Endothelial cell (in vitro differentiated cells): Measurements from ENCODE around the gene PRDM5. TPM values are rescaled to one million over a fixed set of nuclear protein-coding genes. Genes with fewer than 3 reads are reported as not detected.
A peak's percentile ranks its signal among the peaks of the same experiment; 100 is the strongest.

Source experiments
- DNase-seq: peaks from one replicate; pipeline ENCODE4 v3.0.0; 2021; ENCODE audit warnings: low spot score
- H3K27ac Mint-ChIP-seq: one replicate; pipeline ENCODE4 v1.8.0; 2021; ENCODE audit warnings: mixed read lengths, inconsistent platforms; ENCODE audit not compliant: unreplicated experiment
- H3K27me3 Mint-ChIP-seq: one replicate; pipeline ENCODE4 v1.8.0; 2021; ENCODE audit warnings: mild to moderate bottlenecking, moderate library complexity, mixed read lengths, inconsistent platforms; ENCODE audit not compliant: unreplicated experiment
- H3K36me3 Mint-ChIP-seq: one replicate; pipeline ENCODE4 v1.8.0; 2021; ENCODE audit warnings: mild to moderate bottlenecking, low read depth, mixed read lengths, inconsistent platforms; ENCODE audit not compliant: unreplicated experiment
- H3K4me1 Mint-ChIP-seq: one replicate; pipeline ENCODE4 v1.8.0; 2021; ENCODE audit warnings: mild to moderate bottlenecking, mixed read lengths, inconsistent platforms; ENCODE audit not compliant: unreplicated experiment
- H3K4me3 Mint-ChIP-seq: one replicate; pipeline ENCODE4 v1.8.0; 2021; ENCODE audit warnings: mild to moderate bottlenecking, mixed read lengths, inconsistent platforms; ENCODE audit not compliant: unreplicated experiment
- H3K9me3 Mint-ChIP-seq: one replicate; pipeline ENCODE4 v1.8.0; 2021; ENCODE audit warnings: mixed read lengths, inconsistent platforms; ENCODE audit not compliant: unreplicated experiment
- total RNA-seq: library from RNA; stranded (reverse); fragmentation: NEBNext Ultra II Directional; extraction: Animal tissue kit (Norgen Biotek cat#: 25700); gene quantifications from one replicate; pipeline ENCODE4 v1.2.1, GENCODE V29; 2021; ENCODE audit not compliant: unreplicated experiment
- TF ChIP-seq, protein P1 (sequence below): fragments of 200-600 bp; sonication (generic); IDR thresholded peaks from one replicate; pipeline ENCODE4 v1.5.0; 2021; ENCODE audit warnings: antibody characterized with exemption; ENCODE audit not compliant: unreplicated experiment

PRDM5 gene
- total RNA-seq, 1 donor from 2014 or later = 17.0 TPM

GRCh38 chr4:120881351-120881750, 41.2 kb downstream of the PRDM5 start:
- H3K4me1 Mint-ChIP-seq = no peaks in the 10 kb centered on the region
- H3K27me3 Mint-ChIP-seq = no peaks in the 10 kb centered on the region
- no peak overlapping the region for H3K4me3 Mint-ChIP-seq
- H3K27ac Mint-ChIP-seq = no peak overlapping the region
- no peak for DNase-seq
- H3K36me3 Mint-ChIP-seq = no peaks in the 10 kb centered on the region
- H3K9me3 Mint-ChIP-seq = no peaks in the 10 kb centered on the region
- TF ChIP-seq, protein P1, sequence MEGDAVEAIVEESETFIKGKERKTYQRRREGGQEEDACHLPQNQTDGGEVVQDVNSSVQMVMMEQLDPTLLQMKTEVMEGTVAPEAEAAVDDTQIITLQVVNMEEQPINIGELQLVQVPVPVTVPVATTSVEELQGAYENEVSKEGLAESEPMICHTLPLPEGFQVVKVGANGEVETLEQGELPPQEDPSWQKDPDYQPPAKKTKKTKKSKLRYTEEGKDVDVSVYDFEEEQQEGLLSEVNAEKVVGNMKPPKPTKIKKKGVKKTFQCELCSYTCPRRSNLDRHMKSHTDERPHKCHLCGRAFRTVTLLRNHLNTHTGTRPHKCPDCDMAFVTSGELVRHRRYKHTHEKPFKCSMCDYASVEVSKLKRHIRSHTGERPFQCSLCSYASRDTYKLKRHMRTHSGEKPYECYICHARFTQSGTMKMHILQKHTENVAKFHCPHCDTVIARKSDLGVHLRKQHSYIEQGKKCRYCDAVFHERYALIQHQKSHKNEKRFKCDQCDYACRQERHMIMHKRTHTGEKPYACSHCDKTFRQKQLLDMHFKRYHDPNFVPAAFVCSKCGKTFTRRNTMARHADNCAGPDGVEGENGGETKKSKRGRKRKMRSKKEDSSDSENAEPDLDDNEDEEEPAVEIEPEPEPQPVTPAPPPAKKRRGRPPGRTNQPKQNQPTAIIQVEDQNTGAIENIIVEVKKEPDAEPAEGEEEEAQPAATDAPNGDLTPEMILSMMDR = no peak

DNA sequence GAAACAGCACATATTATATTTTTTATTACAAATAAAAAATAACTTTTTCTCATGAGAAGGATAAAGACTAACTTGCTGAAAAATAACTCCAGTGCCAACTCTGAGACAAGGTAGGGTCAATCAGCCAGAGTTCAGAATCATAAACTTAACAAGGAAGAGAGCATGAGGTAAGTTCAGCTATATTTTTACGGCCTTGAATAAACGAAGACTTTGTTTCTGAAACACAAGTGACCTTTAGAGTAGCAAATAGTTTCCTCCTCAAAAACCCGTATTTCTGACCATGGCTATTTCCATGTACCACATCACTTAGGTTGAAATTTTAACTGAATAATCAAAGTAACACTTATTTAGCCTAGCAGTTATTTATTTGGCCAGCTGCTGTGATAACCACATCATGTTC, 45.5 kb downstream of the PRDM5 start:
- TF ChIP-seq, protein P1 = no peak
- Mint-ChIP-seq H3K4me3 (no peak overlapping the region), H3K4me1 (peaks cover 9% of the 10 kb centered on the region), H3K27ac (no peak overlapping the region), H3K9me3 (no peaks in the 10 kb centered on the region), H3K27me3 (no peaks in the 10 kb centered on the region), H3K36me3 (no peaks in the 10 kb centered on the region)
- DNase-seq = no peak

- Mint-ChIP-seq H3K27ac (peak overlapping the region; percentile 43), H3K36me3 (no peaks in the 10 kb centered on the region), H3K4me1 (peaks cover 15% of the 10 kb centered on the region), H3K27me3 (no peaks in the 10 kb centered on the region), H3K4me3 (no peak overlapping the region), H3K9me3 (no peaks in the 10 kb centered on the region)
- DNase-seq = no peak
- TF ChIP-seq, protein P1 = no peak
These were observed 47.4 kb downstream of the PRDM5 start for GRCh38 chr4:120874792-120875774.

DNA sequence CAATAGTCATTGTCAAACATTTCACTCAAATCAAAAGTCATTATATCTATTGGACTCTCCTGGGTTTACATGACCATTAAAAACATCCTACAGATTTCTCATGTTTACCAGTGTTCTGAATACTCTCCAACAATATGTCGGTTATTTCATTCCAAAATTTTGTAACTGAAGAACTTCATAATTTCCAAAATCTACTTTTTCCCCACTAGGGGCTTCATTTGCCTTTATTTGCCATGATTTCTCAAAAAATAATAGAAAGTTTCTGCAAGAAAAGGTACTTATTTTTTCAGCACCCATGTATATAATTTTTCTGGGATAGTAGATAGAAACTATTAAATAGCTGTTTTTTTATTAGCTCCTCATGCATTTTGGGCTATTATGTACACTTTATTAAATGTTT, 49.0 kb downstream of the PRDM5 start:
- no peaks in the 10 kb centered on the region for H3K27me3 Mint-ChIP-seq
- TF ChIP-seq, protein P1 = peak; percentile 18
- DNase-seq = no peak
- peaks cover 21% of the 10 kb centered on the region for H3K4me1 Mint-ChIP-seq
- H3K9me3 Mint-ChIP-seq = no peaks in the 10 kb centered on the region
- H3K4me3 Mint-ChIP-seq = no peak overlapping the region
- H3K36me3 Mint-ChIP-seq = no peaks in the 10 kb centered on the region
- H3K27ac Mint-ChIP-seq = no peak overlapping the region

DNA sequence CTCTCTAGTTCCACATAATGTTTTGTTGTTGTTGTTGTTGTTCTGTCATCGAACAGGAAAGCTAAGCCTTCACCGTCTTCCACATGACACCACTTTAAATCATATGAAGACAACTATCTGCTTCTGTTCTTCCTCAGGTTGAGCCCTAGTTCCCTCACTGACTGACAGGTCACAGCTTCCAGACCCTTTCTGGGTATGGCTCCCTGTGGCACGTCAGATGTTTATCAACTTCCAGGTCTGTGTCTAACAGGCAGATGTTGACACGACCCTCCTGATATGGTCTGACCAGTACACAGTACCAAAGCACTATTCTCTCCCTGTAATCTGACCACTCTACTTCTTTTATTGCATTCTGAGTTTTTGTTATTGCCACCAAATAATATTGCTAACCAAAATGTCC, 51.4 kb downstream of the PRDM5 start:
- DNase-seq = no peak
- Mint-ChIP-seq H3K27me3 (no peaks in the 10 kb centered on the region), H3K36me3 (no peaks in the 10 kb centered on the region), H3K4me3 (no peak overlapping the region), H3K9me3 (no peaks in the 10 kb centered on the region), H3K27ac (no peak overlapping the region), H3K4me1 (peaks cover 21% of the 10 kb centered on the region)
- TF ChIP-seq, protein P1 = no peak
